Kidney capillary endothelial cell (primary cell): ENCODE measurements around the gene SLC34A3.
"Not testable (repeated sequence)": the region's sequence is repeated elsewhere in the genome, so short reads cannot be mapped to it uniquely, and the experiment has no call there.

Experiments used
- DNase-seq: peaks from one replicate; pipeline ENCODE4 v3.0.0-alpha.2; 2018; ENCODE audit warnings: low spot score

The SLC34A3 gene

DNA sequence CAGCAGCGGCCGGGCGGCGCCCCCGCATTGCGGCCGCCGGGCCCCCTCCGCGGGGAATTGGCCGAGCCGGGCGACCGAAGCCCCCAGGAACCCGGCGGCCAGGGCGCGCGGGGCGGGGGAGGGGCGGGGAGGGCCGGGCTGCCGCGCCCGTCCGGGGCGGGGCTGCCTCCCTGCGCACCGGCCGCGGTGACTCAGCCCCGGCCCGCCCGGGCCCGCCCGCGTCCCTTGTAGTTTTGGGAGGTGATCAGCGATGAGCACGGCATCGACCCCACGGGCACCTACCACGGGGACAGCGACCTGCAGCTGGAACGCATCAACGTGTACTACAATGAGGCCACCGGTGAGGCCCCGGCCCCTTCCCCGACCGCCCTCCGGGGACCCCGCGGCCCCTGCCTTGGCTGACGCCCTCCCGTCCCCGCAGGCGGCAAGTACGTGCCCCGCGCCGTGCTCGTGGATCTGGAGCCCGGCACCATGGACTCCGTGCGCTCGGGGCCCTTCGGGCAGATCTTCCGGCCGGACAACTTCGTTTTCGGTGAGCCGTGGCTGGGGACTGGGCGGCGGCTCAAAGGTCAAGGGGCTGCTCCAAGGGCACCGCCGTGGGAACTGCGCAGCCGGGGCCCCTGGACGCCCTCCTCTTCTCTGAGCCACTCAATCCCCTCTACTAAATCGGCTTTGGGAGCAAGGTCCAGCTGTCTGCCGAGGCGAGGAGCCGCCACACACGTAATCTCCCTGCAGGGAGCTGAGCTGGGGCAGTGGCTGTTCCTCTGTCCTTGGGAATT, 11.0 kb downstream of the SLC34A3 start:
- no peak for DNase-seq

DNA sequence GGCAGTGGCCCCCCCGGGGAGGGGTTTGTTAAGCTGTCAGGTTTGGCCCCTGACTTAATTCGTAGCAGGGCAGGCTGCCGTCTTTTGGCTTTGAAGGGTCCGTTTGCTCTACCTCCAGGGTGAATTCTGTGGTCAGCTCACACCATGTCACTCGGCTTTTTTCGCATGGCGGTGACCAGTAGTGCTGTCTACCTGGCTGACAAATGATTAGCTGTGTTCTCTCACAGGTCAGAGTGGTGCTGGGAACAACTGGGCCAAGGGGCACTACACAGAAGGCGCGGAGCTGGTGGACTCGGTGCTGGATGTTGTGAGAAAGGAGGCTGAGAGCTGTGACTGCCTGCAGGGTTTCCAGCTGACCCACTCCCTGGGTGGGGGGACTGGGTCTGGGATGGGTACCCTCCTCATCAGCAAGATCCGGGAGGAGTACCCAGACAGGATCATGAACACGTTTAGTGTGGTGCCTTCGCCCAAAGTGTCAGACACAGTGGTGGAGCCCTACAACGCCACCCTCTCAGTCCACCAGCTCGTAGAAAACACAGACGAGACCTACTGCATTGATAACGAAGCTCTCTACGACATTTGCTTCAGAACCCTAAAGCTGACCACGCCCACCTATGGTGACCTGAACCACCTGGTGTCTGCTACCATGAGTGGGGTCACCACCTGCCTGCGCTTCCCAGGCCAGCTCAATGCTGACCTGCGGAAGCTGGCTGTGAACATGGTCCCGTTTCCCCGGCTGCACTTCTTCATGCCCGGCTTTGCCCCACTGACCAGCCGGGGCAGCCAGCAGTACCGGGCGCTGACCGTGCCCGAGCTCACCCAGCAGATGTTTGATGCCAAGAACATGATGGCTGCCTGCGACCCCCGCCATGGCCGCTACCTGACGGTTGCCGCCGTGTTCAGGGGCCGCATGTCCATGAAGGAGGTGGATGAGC, 11.8 kb downstream of the SLC34A3 start:
- DNase-seq, result no peak

DNA sequence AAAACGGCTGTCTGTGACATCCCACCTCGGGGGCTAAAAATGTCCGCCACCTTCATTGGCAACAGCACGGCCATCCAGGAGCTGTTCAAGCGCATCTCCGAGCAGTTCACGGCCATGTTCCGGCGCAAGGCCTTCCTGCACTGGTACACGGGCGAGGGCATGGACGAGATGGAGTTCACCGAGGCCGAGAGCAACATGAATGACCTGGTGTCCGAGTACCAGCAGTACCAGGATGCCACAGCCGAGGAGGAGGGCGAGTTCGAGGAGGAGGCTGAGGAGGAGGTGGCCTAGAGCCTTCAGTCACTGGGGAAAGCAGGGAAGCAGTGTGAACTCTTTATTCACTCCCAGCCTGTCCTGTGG, 12.5 kb downstream of the SLC34A3 start:
- not testable (repeated sequence) for DNase-seq

DNA sequence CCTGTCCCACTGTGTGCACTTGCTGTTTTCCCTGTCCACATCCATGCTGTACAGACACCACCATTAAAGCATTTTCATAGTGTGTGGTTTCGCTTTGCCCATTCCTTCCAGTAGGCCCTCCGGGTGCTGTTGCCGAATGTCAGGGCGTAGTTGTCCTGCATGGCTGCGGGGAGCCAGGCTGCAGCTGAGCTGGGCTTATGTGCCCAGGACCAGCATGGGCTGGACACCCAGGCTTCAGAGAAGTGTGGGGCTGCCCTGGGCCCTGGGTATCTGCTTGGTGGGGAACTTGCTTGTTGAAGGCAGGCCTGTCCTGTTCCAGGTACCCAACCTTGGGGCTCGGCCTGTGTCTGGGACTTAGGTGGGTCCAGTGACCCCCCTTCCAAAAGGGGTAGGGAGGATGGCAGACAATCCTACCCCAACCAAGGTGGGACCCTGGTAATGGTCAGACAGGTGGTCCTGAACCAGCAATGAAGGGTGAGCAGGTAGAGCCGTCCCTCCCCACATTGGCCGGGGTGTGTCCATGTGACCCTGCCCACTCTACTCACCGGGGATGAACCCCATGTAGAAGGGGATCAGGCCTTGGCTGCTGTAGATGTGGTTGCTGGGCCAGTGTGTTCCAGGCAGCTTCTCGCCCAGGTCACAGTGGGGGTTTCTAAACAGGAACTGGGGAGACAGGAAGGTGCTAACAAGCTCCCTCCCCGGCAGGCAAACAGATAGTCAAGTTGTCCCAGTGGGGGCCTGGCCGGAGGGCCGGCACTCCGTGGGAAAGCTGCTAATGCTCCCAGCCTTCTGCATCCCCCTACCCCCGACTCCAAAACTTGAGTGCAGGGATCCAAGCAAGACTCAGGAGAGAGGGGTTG, 13.2 kb downstream of the SLC34A3 start:
- no peak for DNase-seq

DNA sequence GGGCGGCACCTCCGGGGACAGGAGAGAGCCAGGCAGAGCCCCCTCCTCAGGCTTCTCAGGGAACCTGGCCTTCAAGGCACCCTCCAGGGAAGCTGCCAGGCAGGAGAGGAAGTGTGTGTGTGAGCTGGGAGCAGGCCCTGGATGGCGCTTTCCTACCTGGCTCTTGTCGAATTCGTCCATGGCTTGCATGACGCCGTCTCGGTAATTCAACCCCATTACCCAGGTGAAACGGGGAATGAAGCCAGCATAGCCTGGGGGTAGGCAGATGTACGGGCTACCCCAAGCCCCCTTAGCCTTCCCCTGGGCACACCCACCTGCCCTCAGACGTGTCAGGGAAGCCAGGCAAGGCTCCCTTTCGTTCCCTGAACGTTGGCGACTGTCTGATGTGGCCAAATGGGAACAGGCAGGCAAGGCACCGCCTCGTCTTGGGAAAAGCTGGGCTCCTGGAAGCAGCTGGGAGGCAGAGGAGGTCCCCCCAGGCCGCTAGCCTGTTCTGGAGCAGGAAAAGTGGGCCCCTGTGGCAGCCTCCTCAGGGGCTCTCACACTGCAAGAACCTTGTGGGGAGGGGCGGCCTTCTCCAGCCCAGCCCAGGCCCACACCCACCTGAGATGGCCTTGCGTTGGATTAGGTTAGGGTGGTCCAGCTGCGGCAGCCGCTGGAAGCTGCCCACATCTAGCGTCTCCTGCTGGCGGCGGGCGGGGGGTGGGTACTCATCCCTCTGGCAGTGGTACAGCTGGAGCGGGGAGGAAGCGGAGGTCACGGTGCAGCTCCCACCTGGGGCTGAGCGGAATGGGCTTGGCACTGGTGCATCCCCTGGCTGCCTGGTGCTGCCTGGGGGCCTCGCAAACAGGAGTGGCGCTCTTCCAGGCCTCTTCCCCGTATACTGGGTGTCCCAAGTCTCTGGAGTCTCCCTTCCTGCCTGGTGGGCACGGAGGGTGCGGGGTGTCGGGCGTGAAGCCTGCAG, 14.1 kb downstream of the SLC34A3 start:
- no peak for DNase-seq

DNA sequence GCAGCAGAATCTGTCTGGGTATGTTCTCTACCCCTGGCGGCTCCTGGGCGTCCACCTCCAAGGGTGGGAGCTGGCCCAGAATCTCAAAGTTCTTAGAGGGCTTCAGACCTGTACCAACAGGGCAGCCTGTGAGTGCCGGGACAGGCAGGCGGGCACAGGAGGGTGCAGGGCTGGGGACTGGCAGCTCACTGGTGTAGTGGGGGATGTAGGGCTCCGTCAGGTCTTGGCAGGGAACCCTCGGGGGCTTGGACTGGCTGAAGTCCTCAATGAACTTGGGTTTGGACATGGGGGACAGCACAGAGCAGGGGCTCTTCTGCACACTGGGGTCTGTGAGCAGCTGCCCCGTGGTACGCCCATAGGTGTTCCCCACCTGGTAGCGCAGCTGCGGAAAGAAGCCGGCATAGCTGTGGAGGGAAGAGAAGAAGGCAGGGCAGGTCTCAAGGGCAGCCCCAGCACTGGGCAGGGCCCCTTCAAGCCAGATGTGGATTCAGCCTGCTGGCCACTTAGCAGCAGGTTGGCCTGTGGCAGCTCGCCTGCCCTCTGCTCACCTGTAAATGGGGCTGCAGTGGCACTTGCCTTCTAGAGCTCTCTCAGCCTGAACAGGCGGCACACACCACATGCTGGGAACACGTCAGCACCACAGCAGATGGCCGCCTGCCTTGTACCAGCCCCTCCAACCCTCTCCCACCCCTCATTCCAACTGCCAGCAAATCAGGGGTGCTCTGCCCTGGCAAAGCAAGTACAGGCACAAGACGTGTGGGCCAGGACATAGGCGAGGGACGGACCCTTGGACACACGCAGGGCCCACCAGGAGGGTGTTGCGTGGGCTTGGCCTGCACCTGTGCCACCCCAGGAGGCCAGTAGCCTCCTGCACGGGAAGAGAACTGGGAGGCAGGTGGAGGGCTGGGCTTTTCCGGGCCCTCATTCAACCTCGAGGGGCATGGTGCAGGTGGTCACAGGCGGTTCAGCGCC, 15.0 kb downstream of the SLC34A3 start:
- DNase-seq, result no peak

DNA sequence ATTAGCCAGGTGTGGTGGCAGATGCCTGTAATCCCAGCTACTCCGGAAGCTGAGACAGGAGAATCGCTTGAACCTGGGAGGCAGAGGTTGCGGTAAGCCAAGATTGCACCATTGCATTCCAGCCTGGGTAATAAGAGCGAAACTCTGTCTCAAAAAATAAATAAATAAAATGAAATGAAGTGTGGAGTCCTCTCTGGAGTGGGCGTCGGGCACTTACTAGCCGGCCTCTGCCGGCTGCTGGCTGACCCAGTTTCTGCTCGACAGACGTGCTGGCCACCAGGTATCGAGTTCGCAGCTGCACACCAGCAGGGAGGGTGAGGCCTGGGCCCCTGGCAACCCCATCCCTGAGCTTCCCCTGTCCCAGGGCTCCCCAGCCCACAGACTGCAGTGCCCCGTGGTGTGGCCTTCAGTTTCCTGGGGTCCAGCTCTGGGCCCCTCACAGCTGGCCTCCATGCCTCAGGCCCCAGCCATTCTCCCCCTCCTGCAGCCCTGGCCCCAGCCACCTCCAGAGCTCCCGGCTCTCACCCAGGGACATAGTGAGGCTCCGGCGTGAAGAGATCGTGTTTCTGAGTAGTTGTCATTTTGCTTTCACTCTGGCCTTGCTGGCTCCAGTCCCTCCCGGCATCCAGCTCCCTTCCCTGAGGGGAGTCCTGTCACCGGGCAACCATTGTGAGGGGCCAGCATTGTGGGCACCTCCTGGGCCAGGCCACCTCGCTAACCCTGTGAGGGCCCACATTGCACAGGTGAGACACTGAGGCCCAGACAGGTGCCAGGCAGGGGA, 16.6 kb downstream of the SLC34A3 start:
- no peak for DNase-seq

DNA sequence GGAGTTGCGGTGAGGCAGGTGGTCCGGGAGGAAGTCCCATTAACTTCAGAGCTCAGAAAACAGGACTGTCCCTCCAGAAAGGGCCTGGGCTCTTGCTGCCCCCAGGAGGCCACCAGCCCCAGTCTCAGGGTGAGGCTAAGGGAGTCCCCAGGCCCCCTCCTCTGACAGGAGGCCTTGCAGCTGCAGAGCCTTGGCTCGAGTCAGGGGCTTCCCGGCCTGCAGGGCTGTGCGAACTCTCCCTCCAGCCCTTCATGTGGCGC, 17.1 kb downstream of the SLC34A3 start:
- no peak for DNase-seq

DNA sequence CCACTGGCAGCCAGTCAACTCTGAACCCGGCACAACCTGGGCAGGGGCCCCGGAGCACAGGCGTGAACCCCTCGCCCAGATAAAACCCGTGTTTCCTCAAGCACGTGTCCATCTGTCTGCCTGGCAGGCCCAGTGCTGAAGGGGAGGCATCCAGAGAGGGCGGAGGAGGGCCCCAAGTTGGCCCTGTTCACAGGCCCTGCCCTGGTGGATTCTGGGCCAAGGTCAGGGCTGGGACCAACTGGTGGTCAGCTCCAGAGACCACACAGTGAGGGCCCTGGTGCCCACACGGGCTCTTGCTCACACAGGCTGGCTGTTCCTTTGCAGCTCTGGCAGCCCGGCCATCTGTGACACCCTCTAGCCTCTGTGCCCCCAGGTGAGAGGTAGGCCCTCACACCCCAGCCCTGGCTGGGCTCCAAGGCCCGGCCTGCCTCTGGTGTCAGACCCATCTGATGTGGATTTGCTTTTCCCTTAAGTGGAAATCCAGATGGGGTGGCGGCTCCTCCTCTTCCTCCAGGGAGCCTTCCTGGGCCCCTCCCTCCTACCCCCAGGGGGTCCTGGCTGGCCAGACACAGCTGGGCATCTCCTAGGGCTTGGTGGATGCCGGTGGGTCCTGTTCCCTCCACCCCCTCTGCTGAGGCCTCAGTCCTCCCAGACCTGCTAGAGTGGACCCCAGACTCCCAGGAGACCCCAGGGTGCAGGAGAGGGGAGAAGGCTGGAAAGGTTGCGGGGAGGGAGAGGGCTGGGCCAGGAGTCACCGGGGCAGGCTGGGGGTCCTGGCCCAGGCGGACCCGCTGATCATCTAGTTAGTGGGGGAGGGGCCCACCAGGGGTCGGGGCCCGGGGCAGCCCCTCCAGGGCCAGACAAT, 19.9 kb downstream of the SLC34A3 start:
- DNase-seq, result no peak

DNA sequence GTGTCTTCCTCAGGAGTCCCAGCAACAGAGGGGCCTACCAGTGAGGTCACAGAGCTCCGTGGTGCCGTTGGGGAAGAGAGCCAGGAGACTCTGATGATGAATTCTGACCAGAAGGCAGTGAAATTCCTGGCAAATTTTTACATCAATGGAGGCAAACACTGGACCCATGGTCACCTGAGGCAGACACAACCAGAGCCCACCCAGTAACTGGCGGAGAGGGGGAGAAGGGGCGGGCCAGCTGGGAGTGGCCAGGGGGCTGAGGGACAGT, 20.4 kb downstream of the SLC34A3 start, which contains the start of gene STPG3:
Gene STPG3, plus strand, starts transcription at position 93 of the 268 bp plus-strand sequence. Its CDS starts 1 bp downstream, at position 94.
- DNase-seq, result no peak

DNA sequence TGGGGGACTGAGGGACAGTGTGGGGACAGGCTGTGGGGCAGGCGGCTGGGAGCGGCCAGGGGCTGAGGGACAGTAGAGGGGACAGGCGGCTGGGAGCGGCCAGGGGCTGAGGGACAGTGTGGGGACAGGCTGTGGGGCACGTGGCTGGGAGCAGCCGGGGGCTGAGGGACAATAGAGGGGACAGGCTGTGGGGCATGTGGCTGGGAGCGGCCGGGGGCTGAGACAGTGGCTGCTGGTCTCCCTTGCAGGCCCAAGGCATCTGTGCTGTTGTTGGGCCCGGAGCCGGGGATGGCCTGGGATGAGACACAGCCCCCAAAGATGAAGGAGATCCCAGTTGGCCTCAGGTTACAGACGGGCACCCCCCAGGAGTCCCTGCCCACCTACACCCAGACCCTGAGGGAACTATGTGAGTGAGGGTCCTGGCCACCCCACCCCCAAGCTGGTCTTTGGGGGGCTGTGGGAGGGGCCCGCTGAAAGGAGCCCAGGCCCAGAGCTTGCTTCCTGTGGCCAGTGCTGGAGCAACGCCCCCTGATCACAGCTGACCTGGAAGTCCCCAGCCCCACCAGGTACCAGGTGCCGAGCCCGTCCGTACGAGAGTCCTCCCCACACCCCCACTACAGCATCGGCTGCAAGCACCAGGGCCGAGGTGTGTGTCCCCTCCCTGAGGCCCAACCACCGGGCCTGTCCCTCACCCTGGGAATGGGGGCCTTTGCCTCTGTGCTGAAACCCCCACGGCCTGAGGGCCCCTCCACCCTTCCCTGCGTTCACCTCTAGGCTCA, 21.0 kb downstream of the SLC34A3 start:
- DNase-seq, result no peak

DNA sequence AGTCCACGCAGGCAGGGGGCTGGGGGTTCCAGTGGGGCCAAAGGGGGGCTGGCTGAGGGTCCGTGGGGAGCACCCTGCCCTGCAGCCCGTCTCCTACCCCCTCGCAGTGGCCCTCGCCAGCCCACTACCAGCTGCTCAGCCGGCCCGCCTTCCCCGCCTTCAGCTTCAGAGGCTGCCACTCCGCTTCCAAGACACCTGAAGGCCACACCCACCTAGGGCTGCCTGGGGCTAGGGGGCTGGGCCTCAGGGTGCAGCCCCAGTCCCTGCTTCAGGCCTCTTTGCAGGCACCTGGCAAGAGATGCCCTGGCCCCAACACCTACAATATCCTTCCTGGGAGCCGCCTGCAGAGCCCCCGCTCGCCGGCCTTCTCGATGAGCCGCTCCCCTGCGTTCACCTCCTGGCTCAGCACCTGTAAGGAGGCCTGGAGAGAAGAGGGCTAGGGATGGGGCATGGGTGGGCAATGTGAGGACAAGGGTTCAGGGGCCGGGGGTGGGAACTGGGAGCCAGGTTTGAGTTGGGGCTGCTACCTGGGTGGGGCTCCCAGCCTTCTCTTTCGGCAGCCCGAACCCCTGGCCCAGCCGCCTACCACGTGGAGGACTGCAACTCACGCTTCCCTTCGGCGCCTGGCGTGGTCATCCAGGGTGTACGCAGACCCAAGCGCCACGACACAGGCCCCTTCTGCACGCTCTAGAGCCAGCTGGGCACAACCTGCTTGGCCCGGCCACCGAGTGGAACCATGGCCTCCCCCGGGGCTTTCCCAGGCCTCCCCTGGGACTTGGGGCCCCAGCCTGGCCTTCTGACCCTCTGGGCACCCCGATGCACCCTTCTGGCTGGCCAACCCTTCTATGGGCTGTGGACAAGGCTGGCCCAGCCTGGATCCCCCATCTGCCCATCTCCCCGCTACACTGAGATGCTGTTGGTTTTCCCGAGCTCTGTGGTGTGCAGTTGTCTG, 22.1 kb downstream of the SLC34A3 start:
- DNase-seq, result no peak

DNA sequence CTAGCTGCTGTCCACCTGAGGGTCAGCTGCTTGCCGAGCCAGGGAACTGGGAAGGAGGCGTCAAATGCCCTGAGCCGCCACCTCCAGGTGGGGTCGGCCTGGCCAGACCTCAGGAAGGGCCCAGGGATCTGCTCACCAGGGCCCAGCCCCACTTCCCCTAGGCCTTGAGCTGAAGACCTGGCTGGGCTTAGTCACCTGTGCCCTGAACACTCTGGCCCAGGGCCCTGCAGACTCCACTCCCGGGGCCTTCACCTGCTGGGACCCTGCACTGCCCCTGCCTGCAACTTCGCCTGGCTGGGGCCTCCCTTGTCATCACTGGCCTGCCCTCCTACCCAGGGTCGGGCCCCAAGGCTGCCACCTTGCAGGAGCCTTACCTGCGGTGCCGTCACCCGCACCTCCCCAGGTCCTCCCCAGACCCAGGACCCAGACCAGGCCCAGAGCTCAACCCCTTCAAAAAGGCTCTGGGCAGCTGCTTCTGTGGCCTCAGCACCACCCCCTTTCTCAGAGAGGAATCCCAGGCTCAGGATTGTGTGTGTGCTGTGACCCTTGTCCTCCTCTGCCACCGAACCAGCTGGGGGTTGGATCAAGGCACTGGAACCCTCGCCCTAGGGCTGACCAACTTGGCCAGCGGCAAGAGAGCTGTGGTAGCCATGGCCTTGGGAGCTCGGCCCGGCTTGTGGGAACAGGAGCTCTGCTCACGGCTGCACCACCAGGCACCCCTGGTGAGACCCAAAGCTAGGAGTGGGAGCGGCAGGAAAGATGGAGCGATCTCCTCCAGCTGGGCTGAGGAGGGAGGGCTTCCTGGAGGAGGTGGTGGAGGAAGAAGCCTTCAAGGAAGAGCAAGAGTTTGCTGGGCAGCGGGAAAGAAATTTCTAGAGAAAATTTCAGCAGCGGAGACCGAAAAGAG, 23.3 kb downstream of the SLC34A3 start:
- DNase-seq, result no peak

DNA sequence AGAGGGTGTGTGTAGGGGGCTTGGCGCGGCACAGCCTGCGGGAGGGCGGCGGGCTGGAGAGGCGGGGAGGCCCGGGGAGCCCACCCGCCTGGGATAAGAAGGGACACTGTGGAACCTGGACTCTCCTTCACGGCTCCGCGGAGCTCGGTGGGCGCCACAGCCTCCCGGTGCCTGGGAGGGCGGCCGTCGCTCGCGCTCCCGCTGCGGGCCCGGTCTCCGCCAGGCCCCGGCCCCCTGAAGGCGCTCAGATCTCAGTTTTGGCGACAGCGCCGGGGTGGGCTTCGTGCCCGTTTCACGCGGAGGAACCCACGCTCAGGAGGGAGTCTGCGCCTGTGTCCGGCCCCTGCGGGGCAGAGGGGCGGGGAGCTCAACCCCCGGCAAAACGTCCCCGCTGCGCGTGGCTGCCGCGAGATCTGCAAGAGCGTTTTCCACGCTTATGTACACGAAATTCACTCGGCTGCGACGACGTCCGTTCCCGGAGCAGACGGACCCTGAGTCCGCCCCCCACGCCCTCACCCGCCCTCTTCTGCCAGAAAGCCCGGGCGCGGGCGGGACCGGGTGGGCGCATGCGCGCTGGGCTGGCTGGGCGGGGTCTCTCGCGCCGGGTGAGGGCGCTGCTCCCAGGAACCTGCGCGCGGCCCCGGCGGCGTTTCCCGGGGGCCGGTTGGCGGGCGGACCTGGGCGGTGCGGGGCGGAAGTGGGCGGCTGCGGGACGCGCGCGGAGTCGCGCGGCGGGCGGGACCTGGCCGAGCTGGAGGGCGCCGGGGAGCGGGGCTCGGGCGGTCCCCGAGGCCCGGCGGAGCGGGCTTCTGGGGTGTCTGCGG, 24.1 kb downstream of the SLC34A3 start, which contains the start of gene NELFB:
Gene NELFB, plus strand, starts transcription at position 704 of the 824 bp plus-strand sequence.
- DNase-seq, result peak; percentile 80
